ENCODE results near the gene VPS4B.

Gene VPS4B

DNA sequence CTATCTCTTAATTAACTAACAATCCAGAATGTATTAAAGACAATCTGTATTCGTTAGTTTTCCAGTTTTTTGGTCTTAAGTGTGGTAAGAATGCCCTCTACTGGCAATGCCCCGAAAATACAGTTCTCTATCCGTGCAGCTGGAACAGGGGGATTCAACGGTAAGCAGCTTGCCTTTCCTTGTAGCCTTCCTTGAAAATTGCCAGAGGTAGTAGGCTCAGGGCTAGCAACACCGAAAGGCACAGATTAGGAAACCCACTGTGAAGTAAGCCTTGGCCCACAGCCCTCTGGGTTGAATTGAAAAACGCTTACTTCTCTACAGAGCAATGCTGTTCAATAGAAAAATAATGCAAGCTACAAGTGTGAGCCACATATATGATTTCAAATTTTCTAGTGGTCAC, 17.1 kb upstream of the VPS4B start:
- Histone ChIP-seq H3K27ac (no peak overlapping the region), H3K4me3 (IDR thresholded peaks at IDR 0.05; ENCODE audit: insufficient read depth, low read depth, low read length) (no peak overlapping the region), H2AFZ (ENCODE audit: low read depth) (peak overlapping the region; percentile 35; the same call in 1 of the 2 replicates), H3K4me1 (ENCODE audit: low read depth, poor library complexity, severe bottlenecking) (no peaks in the 10 kb centered on the region), H4K20me1 (ENCODE audit: insufficient read depth) (no peaks in the 10 kb centered on the region), H3K36me3 (ENCODE audit: insufficient read depth) (no peaks in the 10 kb centered on the region), H3K9ac (no peak overlapping the region), H3K79me2 (ENCODE audit: insufficient read depth, low read depth) (no peaks in the 10 kb centered on the region), H3K27me3 (ENCODE audit: insufficient read depth, low read depth) (no peaks in the 10 kb centered on the region), H3K4me2 (no peak overlapping the region)
- TF ChIP-seq, protein P1, sequence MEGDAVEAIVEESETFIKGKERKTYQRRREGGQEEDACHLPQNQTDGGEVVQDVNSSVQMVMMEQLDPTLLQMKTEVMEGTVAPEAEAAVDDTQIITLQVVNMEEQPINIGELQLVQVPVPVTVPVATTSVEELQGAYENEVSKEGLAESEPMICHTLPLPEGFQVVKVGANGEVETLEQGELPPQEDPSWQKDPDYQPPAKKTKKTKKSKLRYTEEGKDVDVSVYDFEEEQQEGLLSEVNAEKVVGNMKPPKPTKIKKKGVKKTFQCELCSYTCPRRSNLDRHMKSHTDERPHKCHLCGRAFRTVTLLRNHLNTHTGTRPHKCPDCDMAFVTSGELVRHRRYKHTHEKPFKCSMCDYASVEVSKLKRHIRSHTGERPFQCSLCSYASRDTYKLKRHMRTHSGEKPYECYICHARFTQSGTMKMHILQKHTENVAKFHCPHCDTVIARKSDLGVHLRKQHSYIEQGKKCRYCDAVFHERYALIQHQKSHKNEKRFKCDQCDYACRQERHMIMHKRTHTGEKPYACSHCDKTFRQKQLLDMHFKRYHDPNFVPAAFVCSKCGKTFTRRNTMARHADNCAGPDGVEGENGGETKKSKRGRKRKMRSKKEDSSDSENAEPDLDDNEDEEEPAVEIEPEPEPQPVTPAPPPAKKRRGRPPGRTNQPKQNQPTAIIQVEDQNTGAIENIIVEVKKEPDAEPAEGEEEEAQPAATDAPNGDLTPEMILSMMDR (conservative IDR thresholded peaks at IDR 0.05; ENCODE audit: low read depth, low read length), result peak; percentile 98

- Histone ChIP-seq H3K79me2 (ENCODE audit: insufficient read depth, low read depth) (no peaks in the 10 kb centered on the region), H3K9ac (no peak overlapping the region), H3K4me1 (ENCODE audit: low read depth, poor library complexity, severe bottlenecking) (no peaks in the 10 kb centered on the region), H4K20me1 (ENCODE audit: insufficient read depth) (no peaks in the 10 kb centered on the region), H3K27me3 (ENCODE audit: insufficient read depth, low read depth) (no peaks in the 10 kb centered on the region), H3K4me3 (IDR thresholded peaks at IDR 0.05; ENCODE audit: insufficient read depth, low read depth, low read length) (no peak overlapping the region), H3K36me3 (ENCODE audit: insufficient read depth) (no peaks in the 10 kb centered on the region), H2AFZ (ENCODE audit: low read depth) (no peak overlapping the region), H3K4me2 (no peak overlapping the region), H3K27ac (no peak overlapping the region)
- TF ChIP-seq, protein P1 (conservative IDR thresholded peaks at IDR 0.05; ENCODE audit: low read depth, low read length), result no peak
Observed at GRCh38 chr18:63438181-63438580, 15.9 kb upstream of the VPS4B start.

DNA sequence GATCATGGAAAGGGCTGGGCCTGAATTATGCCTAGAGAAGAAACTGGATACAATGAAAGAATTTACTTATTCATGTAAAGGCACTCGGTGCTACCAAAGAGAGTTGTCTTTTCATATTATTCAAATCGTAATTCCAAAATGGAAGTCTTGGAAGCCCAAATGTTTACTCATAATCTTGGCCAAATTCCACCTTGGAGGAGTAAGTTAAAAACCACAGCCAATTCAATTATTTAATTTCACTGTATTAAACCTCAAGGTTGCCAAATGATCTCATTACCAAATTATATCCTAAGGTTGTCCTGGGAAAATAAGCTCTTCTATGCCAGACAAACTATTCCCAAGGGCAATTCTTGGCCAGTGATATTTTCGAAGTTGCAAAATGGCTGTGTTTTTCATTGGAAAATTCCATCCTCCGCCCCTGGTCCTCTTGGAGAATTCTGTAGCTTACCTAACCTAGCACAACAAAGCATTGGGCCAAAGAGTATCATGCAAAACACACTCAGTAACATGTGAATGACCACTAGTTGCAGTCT, 11.1 kb upstream of the VPS4B start:
- Histone ChIP-seq H3K9ac (no peak overlapping the region), H3K4me2 (no peak overlapping the region), H3K4me1 (ENCODE audit: low read depth, poor library complexity, severe bottlenecking) (no peaks in the 10 kb centered on the region), H2AFZ (ENCODE audit: low read depth) (no peak overlapping the region), H3K36me3 (ENCODE audit: insufficient read depth) (no peaks in the 10 kb centered on the region), H3K4me3 (IDR thresholded peaks at IDR 0.05; ENCODE audit: insufficient read depth, low read depth, low read length) (no peak overlapping the region), H3K27me3 (ENCODE audit: insufficient read depth, low read depth) (no peaks in the 10 kb centered on the region), H3K79me2 (ENCODE audit: insufficient read depth, low read depth) (no peaks in the 10 kb centered on the region), H3K27ac (no peak overlapping the region), H4K20me1 (ENCODE audit: insufficient read depth) (no peaks in the 10 kb centered on the region)
- TF ChIP-seq, protein P1 (conservative IDR thresholded peaks at IDR 0.05; ENCODE audit: low read depth, low read length), result no peak

DNA sequence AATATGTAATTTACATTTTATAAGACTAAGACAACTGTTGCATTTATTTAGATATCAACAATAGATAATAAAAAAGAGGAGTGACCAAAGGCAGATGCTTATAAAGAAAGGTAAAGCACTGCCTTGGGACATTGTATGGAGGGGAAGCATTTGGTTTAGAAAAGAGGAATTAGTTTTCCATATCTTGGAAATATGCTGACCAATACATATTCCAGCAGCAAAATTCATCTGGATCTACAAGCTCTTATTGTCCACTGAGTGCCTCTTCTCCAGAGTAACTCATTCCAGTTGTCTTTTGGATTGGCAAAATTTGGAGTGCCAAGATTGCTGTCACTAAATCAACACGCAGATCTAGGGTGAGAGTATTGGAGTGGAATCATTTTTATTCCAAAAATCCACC, 8.9 kb upstream of the VPS4B start:
- H3K9ac ChIP-seq, result no peak overlapping the region
- no peak overlapping the region for H3K27ac ChIP-seq
- H3K36me3 ChIP-seq (ENCODE audit: insufficient read depth), result no peaks in the 10 kb centered on the region
- H3K27me3 ChIP-seq (ENCODE audit: insufficient read depth, low read depth), result no peaks in the 10 kb centered on the region
- H3K4me1 ChIP-seq (ENCODE audit: low read depth, poor library complexity, severe bottlenecking), result no peaks in the 10 kb centered on the region
- no peaks in the 10 kb centered on the region for H4K20me1 ChIP-seq (ENCODE audit: insufficient read depth)
- no peak overlapping the region for H2AFZ ChIP-seq (ENCODE audit: low read depth)
- H3K4me3 ChIP-seq (IDR thresholded peaks at IDR 0.05; ENCODE audit: insufficient read depth, low read depth, low read length), result no peak overlapping the region
- no peaks in the 10 kb centered on the region for H3K79me2 ChIP-seq (ENCODE audit: insufficient read depth, low read depth)
- TF ChIP-seq, protein P1 (conservative IDR thresholded peaks at IDR 0.05; ENCODE audit: low read depth, low read length), result no peak
- H3K4me2 ChIP-seq, result no peak overlapping the region
